Endothelial cell of umbilical vein (primary cell): Measurements from ENCODE around the gene SLF2. TPM values are rescaled to one million over a fixed set of nuclear protein-coding genes. Genes with fewer than 3 reads are reported as not detected.

Source experiments
- BruUV-seq: library from RNA; stranded (reverse); fragments of 400-500 nt; replicated peaks from 2 replicates; lab custom pipeline; 2021; lab: Mats Ljungman, UMichigan
- CTCF ChIA-PET: fragments of 300-600, 350-600 bp; sonication (Branson Sonifier 250); formaldehyde crosslinking; loops from one replicate; lab custom pipeline; 2021; ENCODE audit warnings: antibody characterized with exemption, inconsistent platforms; lab: Charles Lee
- POLR2A ChIA-PET: fragments of 300-600, 350-600 bp; sonication (Branson Sonifier 250); formaldehyde crosslinking; loops from one replicate; lab custom pipeline; 2021; ENCODE audit warnings: antibody characterized with exemption, inconsistent platforms; lab: Charles Lee
- DNase-seq: peaks from one replicate; pipeline ENCODE4 v3.0.0-alpha.2; 2011; ENCODE audit warnings: low read depth, low spot score
- FAIRE-seq: peaks from 2 replicates; lab custom pipeline; 2011; peaks lifted over from hg19 to GRCh38; lab: Jason Lieb, UNC
- H2AFZ ChIP-seq: 2 replicates; pipeline ENCODE4 v1.6.0; 2012; ENCODE audit warnings: low read depth, low read length, control low read depth, inconsistent platforms
- H3K27ac ChIP-seq: 2 replicates; pipeline ENCODE4 v1.5.1; 2011; ENCODE audit warnings: low read depth, mild to moderate bottlenecking, control low read depth, low read length, moderate library complexity; ENCODE audit not compliant: insufficient read depth
- H3K27me3 ChIP-seq, 2 experiments: 2 replicates each; pipeline versions ENCODE4 v1.6.0 to v1.6.1; 2011; ENCODE audit warnings: low read length in 2 of 2, mixed read lengths in 1 of 2; ENCODE audit not compliant: control insufficient read depth in 2 of 2, insufficient read depth in 2 of 2
- H3K36me3 ChIP-seq, 2 experiments: 2 replicates in 1 of 2; 3 replicates in 1 of 2; pipeline ENCODE4 v1.5.1; 2011; ENCODE audit warnings: low read length in 2 of 2, mild to moderate bottlenecking in 1 of 2, moderate library complexity in 1 of 2; ENCODE audit not compliant: control insufficient read depth in 2 of 2, insufficient read depth in 2 of 2; ENCODE audit errors: extremely low read depth in 1 of 2
- H3K4me1 ChIP-seq: 3 replicates; pipeline ENCODE4 v1.5.1; 2011; ENCODE audit warnings: mild to moderate bottlenecking, low read length; ENCODE audit not compliant: control insufficient read depth, insufficient read depth; ENCODE audit errors: extremely low read depth
- H3K4me2 ChIP-seq: 2 replicates; pipeline ENCODE4 v1.6.1; 2011; ENCODE audit warnings: low read length, control low read depth, mixed read lengths; ENCODE audit not compliant: insufficient read depth
- H3K4me3 ChIP-seq, 3 experiments: fragments of 200-600 bp in 1 of 3; sonication (generic), shearing (Covaris generic) in 1 of 3; replicated peaks in 1 of 3; 2 replicates each; pipeline ENCODE4 v1.5.1; 2011 to 2016; ENCODE audit warnings: control low read depth in 3 of 3, low read length in 3 of 3, mild to moderate bottlenecking in 2 of 3, inconsistent platforms in 1 of 3, low read depth in 1 of 3, moderate library complexity in 1 of 3; ENCODE audit not compliant: insufficient read depth in 1 of 3
- H3K79me2 ChIP-seq: 2 replicates; pipeline ENCODE4 v1.6.0; 2012; ENCODE audit warnings: low read length, inconsistent platforms; ENCODE audit not compliant: control insufficient read depth, insufficient read depth
- H3K9ac ChIP-seq: replicated peaks from 2 replicates; pipeline ENCODE3; 2011; ENCODE audit warnings: low read length, control low read depth; ENCODE audit not compliant: insufficient read depth; ENCODE audit errors: extremely low read depth
- H3K9me1 ChIP-seq: replicated peaks from 3 replicates; pipeline ENCODE4 v1.6.0; 2011; ENCODE audit warnings: mild to moderate bottlenecking, low read length; ENCODE audit not compliant: control insufficient read depth, insufficient read depth; ENCODE audit errors: extremely low read depth
- H3K9me3 ChIP-seq: replicated peaks from 2 replicates; pipeline ENCODE4 v1.5.1; 2012; ENCODE audit warnings: low read length, inconsistent platforms; ENCODE audit not compliant: control insufficient read depth, insufficient read depth
- H4K20me1 ChIP-seq: replicated peaks from 2 replicates; pipeline ENCODE3; 2011; ENCODE audit warnings: mild to moderate bottlenecking, low read length; ENCODE audit not compliant: control insufficient read depth, insufficient read depth; ENCODE audit errors: extremely low read depth
- CTCF ChIP-seq, 2 donors: IDR thresholded peaks; 1 replicate in 1 of 2; 2 replicates in 1 of 2; pipeline ENCODE4 v1.5.1; 2011; ENCODE audit warnings: low read length in 2 of 2, mild to moderate bottlenecking in 2 of 2, moderate library complexity in 2 of 2, control low read depth in 1 of 2, inconsistent platforms in 1 of 2, low read depth in 1 of 2; ENCODE audit not compliant: insufficient read depth in 1 of 2; ENCODE audit errors: extremely low read depth in 1 of 2
- EZH2 ChIP-seq: IDR thresholded peaks from 2 replicates; pipeline ENCODE4 v1.6.1; 2012; ENCODE audit warnings: borderline replicate concordance, low read depth, mild to moderate bottlenecking, moderate library complexity, low read length, inconsistent platforms; ENCODE audit not compliant: severe bottlenecking
- FOS ChIP-seq: IDR thresholded peaks from 2 replicates; pipeline ENCODE4 v1.6.1; 2011; ENCODE audit warnings: mild to moderate bottlenecking, low read length, moderate library complexity, borderline replicate concordance; ENCODE audit not compliant: insufficient read depth
- GATA2 ChIP-seq: IDR thresholded peaks from 2 replicates; pipeline ENCODE4 v1.7.0; 2011; ENCODE audit warnings: low read depth, mild to moderate bottlenecking, moderate library complexity, mixed read lengths, low read length; ENCODE audit not compliant: insufficient read length, insufficient read depth
- JUN ChIP-seq: IDR thresholded peaks from 2 replicates; pipeline ENCODE4 v1.6.1; 2011; ENCODE audit warnings: borderline replicate concordance, low read depth; ENCODE audit not compliant: insufficient read length, insufficient read depth
- MAX ChIP-seq: IDR thresholded peaks from 2 replicates; pipeline ENCODE4 v1.6.1; 2011; ENCODE audit not compliant: insufficient read depth, insufficient read length
- MYC ChIP-seq: IDR thresholded peaks from one replicate; pipeline ENCODE4 v1.6.1; 2011; ENCODE audit warnings: mild to moderate bottlenecking, low read depth, low read length
- POLR2A ChIP-seq: IDR thresholded peaks from 2 replicates; pipeline ENCODE4 v1.6.1; 2012; ENCODE audit warnings: low read depth, mild to moderate bottlenecking, control low read depth, low read length
- POLR2AphosphoS5 ChIP-seq: IDR thresholded peaks from 2 replicates; pipeline ENCODE4 v1.6.1; 2012; ENCODE audit warnings: low read depth, mild to moderate bottlenecking, control low read depth, low read length, moderate library complexity; ENCODE audit not compliant: insufficient read depth
- dilution Hi-C: fragments of 300-500 bp; cut with MboI; formaldehyde crosslinking; loops from one replicate; pipeline ENCODE4 v1.15.0; 2019; ENCODE audit warnings: low sequenced_read_pairs; ENCODE audit not compliant: extremely low pct_ligation_motif_present
- intact Hi-C: fragments of 100-400 bp; cut with micrococcal nuclease; formaldehyde crosslinking; loops from one replicate; pipeline ENCODE4 v1.10.0; 2022
- polyA plus RNA-seq, 4 experiments: library from polyadenylated mRNA; depleted of rRNA in 3 of 4; stranded (reverse) in 3 of 4; unstranded in 1 of 4; fragments of >200 nt; gene quantifications; 2 replicates each; pipeline versions ENCODE4 v1.2.1 to v1.2.3, GENCODE V29; 2011 to 2012; ENCODE audit warnings: missing spikeins in 1 of 4
- total RNA-seq: library from RNA; stranded (reverse); gene quantifications from 2 replicates; pipeline ENCODE4 v1.2.3, GENCODE V29; 2021

Gene SLF2
- total and polyA plus RNA-seq, 2 donors (not counting 3 experiments of a cell fraction or from before 2014, with no cell fraction given): 7.5 to 35.5 TPM

- ChIA-PET CTCF (interaction anchor here (1.0 to 8.8 kb wide), 2 partner anchors 15 to 22 kb away, joined by 5 to 92 read pairs; no protein-coding TSS in a partner anchor), POLR2A (no interaction called here)
- FAIRE-seq (no peak), DNase-seq (no peak)
- Histone ChIP-seq H3K4me3 (no peak overlapping the region), H3K9me1 (no peaks in the 10 kb centered on the region), H3K27me3 (no peaks in the 10 kb centered on the region), H4K20me1 (no peaks in the 10 kb centered on the region), H3K79me2 (no peaks in the 10 kb centered on the region), H2AFZ (no peak overlapping the region), H3K9ac (no peak overlapping the region), H3K4me1 (peaks cover 13% of the 10 kb centered on the region), H3K36me3 (peaks cover 6 to 14% of the 10 kb centered on the region in 2 experiments), H3K9me3 (no peaks in the 10 kb centered on the region), H3K27ac (no peak overlapping the region), H3K4me2 (no peak overlapping the region)
- TF ChIP-seq JUN: no peak
- TF ChIP-seq GATA2: no peak
- no peak for TF ChIP-seq CTCF (IDR thresholded peaks at IDR 0.05; ENCODE audit: extremely low read depth in 1 of 2, insufficient read depth in 1 of 2, low read depth in 1 of 2, low read length in 2 of 2)
- TF ChIP-seq POLR2A: no peak
- no peak for TF ChIP-seq EZH2
- TF ChIP-seq MAX: no peak
- no peak for TF ChIP-seq POLR2AphosphoS5
- no peak for TF ChIP-seq MYC
- TF ChIP-seq FOS: no peak
- dilution Hi-C loops (no loop called here), intact Hi-C loops (loop anchor here (5.0 to 10.0 kb wide), 2 partner anchors 96 to 338 kb away; partner anchors contain the start of gene SLF2)
- BruUV-seq: no TSS peak
Observed at GRCh38 chr10:101010329-101010728, 97.6 kb downstream of the SLF2 start.
